ENCODE results near the gene EIF3A.

DNA sequence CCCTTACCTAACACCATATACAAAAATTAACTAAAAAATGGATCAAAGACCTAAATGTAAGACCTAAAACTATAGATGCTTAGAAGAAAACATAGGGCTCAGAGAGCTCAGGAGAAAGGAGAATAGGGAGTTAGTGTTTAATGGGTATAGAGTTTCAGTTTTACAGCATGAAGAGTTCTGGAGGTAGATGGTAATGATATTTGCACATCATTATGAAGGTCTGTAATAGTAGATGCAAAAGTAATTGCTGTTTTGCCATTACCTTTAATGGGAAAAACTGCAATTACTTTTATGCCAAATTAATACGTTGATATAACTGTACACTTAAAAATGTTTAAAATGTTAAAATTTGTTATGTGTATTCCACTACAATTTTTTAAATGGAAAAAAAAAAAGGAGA is 90.3 kb downstream of the EIF3A start:
- TF ChIP-seq POLR2A (IDR thresholded peaks at IDR 0.05; ENCODE audit: control extremely low read depth in 1 of 2, low read depth in 2 of 2, low read length in 2 of 2) (no peak), CHD1 (IDR thresholded peaks at IDR 0.05; ENCODE audit: low read depth, low read length) (no peak), POLR2AphosphoS5 (IDR thresholded peaks at IDR 0.05; ENCODE audit: low read depth, low read length) (no peak), TCF12 (IDR thresholded peaks at IDR 0.05; ENCODE audit: low read depth, low read length) (no peak), MAFK (IDR thresholded peaks at IDR 0.05; ENCODE audit: low read depth, low read length) (no peak), BCL11A (IDR thresholded peaks at IDR 0.05; ENCODE audit: low read depth in 2 of 2, low read length in 2 of 2) (no peak), RXRA (IDR thresholded peaks at IDR 0.05; ENCODE audit: insufficient read depth, low read depth, low read length) (no peak), RFX5 (IDR thresholded peaks at IDR 0.05; ENCODE audit: borderline replicate concordance, low read depth, low read length) (no peak), GTF2F1 (IDR thresholded peaks at IDR 0.05; ENCODE audit: borderline replicate concordance, low read depth, low read length) (no peak), PHF8 (conservative IDR thresholded peaks at IDR 0.05; ENCODE audit: low read depth, low read length) (no peak)
- TF ChIP-seq, protein P1, sequence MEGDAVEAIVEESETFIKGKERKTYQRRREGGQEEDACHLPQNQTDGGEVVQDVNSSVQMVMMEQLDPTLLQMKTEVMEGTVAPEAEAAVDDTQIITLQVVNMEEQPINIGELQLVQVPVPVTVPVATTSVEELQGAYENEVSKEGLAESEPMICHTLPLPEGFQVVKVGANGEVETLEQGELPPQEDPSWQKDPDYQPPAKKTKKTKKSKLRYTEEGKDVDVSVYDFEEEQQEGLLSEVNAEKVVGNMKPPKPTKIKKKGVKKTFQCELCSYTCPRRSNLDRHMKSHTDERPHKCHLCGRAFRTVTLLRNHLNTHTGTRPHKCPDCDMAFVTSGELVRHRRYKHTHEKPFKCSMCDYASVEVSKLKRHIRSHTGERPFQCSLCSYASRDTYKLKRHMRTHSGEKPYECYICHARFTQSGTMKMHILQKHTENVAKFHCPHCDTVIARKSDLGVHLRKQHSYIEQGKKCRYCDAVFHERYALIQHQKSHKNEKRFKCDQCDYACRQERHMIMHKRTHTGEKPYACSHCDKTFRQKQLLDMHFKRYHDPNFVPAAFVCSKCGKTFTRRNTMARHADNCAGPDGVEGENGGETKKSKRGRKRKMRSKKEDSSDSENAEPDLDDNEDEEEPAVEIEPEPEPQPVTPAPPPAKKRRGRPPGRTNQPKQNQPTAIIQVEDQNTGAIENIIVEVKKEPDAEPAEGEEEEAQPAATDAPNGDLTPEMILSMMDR (IDR thresholded peaks at IDR 0.05; ENCODE audit: control extremely low read depth in 1 of 3, insufficient read depth in 1 of 3, low read depth in 1 of 3, low read length in 3 of 3), result no peak
